Camera-type eye (tissue), 1 donor: ENCODE measurements around the gene NSD1. TPM values are rescaled to one million over a fixed set of nuclear protein-coding genes. Genes with fewer than 3 reads are reported as not detected.

ENCODE experiments used
- total RNA-seq: library from RNA; depleted of rRNA; stranded (reverse); fragments of >200 nt; gene quantifications from one replicate; pipeline ENCODE4 v1.2.3, GENCODE V29; 2014

NSD1 gene, protein sequence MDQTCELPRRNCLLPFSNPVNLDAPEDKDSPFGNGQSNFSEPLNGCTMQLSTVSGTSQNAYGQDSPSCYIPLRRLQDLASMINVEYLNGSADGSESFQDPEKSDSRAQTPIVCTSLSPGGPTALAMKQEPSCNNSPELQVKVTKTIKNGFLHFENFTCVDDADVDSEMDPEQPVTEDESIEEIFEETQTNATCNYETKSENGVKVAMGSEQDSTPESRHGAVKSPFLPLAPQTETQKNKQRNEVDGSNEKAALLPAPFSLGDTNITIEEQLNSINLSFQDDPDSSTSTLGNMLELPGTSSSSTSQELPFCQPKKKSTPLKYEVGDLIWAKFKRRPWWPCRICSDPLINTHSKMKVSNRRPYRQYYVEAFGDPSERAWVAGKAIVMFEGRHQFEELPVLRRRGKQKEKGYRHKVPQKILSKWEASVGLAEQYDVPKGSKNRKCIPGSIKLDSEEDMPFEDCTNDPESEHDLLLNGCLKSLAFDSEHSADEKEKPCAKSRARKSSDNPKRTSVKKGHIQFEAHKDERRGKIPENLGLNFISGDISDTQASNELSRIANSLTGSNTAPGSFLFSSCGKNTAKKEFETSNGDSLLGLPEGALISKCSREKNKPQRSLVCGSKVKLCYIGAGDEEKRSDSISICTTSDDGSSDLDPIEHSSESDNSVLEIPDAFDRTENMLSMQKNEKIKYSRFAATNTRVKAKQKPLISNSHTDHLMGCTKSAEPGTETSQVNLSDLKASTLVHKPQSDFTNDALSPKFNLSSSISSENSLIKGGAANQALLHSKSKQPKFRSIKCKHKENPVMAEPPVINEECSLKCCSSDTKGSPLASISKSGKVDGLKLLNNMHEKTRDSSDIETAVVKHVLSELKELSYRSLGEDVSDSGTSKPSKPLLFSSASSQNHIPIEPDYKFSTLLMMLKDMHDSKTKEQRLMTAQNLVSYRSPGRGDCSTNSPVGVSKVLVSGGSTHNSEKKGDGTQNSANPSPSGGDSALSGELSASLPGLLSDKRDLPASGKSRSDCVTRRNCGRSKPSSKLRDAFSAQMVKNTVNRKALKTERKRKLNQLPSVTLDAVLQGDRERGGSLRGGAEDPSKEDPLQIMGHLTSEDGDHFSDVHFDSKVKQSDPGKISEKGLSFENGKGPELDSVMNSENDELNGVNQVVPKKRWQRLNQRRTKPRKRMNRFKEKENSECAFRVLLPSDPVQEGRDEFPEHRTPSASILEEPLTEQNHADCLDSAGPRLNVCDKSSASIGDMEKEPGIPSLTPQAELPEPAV (N-terminal part only)
- 111 TPM for total RNA-seq

DNA sequence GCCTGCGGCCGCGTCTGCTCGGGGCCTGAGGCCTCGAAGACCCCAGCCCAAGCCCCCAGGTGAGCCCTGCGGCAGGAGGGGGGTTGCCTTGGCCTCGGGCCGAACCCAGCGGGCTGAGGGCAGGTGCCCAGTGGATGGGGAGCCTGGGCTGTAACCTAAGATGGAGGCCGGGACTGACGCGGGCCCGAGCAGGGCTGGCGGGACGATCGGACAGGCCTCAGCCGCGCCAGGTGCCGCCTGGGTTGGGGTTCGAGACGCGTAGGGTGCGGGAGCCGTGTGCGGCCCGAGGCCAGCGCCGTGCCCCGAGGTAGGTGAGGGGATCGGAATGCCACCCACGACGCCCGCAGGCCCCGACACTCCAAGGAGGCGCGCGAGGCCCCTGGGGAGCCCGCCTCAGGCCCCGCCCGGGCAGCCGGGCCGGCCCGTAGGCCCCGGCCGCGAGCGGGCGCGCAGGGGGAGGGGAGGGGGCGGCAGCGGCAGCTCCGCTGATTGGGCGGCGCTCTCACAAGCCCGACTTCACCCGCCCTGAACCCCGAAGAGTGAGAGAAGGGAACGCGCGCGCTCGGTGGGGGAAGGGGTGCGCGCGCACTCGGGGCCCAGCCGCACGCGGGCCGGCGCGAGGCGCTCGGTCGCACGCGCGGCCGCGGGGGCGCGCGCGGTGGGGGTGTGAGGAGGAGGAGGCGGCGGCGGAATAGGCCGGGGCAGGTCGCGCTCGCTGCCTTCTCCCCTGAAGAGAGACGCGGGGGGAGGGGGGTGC is at the start of gene NSD1:
TSS of gene NSD1 (plus strand) at position 678 of the 757 bp plus-strand sequence. CDS start 1,331 bp downstream, outside the sequence.

DNA sequence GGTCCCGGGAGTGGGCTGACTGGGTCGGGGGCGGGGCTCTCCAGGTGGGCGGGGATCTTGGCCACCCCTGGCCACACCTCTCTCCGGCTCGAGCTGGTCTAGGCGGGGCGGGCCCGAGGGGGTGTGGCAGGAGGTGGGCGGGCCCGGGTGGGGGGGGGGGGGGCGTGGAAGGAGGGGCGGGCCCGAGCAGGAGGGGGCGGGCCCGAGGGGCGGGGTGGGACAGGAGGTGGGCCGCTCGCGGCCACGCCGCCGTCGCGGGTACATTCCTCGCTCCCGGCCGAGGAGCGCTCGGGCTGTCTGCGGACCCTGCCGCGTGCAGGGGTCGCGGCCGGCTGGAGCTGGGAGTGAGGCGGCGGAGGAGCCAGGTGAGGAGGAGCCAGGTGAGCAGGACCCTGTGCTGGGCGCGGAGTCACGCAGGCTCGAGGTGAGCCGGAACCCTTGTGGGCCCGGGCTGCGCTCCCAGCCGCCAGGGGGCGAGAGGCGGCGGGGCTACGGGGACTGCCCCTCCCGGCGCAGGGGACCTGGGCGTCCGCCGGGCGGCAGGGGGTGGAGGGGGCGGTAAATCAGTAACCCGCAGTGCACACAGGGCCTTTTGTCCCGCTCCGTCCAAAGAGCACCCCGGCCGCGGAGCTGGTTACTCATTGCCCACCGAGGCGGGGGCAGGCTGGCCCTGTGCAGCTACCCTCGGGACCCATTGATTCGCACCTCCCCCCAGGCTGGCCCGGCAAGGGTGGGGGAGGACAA is 46.7 kb upstream of the NSD1 start, which contains the start of gene FGFR4:
TSS of gene FGFR4 (plus strand) at position 262 of the 744 bp plus-strand sequence. CDS start 2,688 bp downstream, outside the sequence.

DNA sequence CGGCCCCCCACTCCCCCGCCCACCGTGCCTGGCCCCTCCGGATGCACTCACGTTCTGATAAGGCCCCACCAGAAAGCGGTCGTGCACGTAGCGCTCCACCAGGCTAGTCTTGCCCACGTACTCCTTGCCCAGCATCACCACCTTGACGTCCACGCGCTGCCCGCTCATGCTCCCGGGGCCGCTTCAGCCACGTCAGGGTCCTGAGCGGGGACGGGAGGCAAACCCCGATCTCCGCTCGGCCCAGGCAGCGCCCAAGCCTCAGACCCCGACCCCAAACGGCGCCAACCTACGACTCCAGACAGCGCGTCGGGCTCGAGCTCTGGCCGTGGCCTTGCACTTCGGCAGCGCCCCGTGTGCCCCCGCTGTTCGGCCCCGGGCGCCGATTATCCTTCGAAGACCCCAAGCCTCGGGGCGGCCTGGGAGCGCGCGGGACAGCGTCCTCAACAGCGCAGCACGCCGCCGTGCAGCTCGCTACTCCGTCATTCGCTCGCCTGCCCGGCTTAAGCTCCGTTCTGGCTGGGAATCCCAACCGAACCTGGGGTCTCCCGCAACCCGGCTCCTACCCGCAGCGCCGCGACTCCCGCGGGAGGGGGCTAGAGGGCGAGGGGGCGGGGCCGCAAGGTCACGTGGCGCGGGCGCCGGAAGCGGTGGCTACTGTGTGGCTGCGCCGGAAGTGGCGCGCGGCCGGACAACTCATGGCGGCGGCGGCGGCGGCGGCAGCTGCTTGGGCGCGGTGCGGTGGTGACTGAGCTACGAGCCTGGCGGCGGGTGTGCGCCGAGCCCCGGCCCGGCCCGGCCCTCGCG is 169.8 kb downstream of the NSD1 start, which contains the start of the genes PRELID1 and RAB24:
TSS of gene PRELID1 (plus strand) at position 679 of the 804 bp plus-strand sequence. CDS start 187 bp downstream, outside the sequence.
TSS of gene RAB24 (minus strand) at position 599 of the 804 bp plus-strand sequence. CDS start at position 168, 431 bp downstream.

DNA sequence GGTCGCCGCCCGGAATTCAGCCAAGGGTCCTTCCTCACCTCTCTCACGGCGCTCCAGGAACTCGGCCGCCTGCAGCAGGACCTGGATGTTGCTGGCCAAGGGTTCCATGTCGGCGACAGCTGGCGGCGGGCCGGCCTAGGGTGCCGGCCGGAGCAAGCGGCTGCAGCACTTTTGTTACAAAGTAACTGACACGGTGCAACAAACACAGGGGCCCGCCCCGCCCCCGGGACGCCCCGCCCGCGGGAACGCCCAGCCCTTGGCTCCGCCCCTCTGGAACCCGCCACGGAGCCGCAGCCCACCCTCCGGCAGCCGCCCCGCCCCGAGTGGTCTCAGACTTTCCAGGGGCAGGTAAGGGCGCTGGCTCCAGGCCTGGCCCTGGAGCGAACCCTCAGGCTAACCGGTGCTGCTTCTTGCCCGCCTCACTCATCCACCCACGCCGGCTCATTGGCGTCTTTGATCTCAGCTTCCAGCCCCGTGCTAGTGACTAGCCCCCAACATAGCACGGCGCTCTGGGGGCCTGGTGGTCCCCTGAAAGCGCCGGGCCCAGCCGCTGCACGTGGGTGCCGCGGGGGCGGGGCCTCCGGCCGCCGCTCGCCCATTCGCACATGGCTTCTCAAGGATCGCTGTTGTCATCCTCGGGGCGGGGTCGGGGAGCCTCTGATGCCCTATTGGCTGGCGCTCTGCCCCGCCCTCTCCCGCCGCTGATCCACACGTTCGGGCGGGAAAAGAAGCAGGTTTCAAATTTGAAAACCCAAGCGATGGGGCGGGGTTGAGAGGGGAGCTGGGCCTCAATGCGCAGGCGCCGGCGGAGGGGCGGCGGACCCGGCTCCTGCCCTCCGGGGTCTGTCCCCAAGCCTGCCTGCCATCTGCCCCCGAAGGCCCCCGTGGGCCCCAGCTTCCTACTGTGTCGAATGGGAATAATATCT is 178.4 kb downstream of the NSD1 start, which contains the start of gene MXD3:
TSS of gene MXD3 (minus strand) at position 176 of the 926 bp plus-strand sequence. CDS start at position 108, 68 bp downstream.

Other genes starting within 250 kb of the NSD1 start
- gene HK3, start 234.4 kb upstream of the NSD1 start, total RNA-seq = 1.9 TPM
- 45.3 TPM for gene UIMC1, start 127.0 kb upstream of the NSD1 start, total RNA-seq
- 41.1 TPM for gene ZNF346, start 111.1 kb upstream of the NSD1 start, total RNA-seq
- gene FGFR4, start 46.9 kb upstream of the NSD1 start, total RNA-seq = 8.6 TPM
- gene RAB24, start 169.9 kb downstream of the NSD1 start, total RNA-seq = 29.4 TPM
- 45.3 TPM for gene PRELID1, start 170.0 kb downstream of the NSD1 start, total RNA-seq
- gene MXD3, start 178.1 kb downstream of the NSD1 start, total RNA-seq = 14.5 TPM
- gene LMAN2, start 217.9 kb downstream of the NSD1 start, total RNA-seq = 150 TPM
- gene RGS14, start 224.2 kb downstream of the NSD1 start, total RNA-seq = 5.1 TPM